Breast epithelium (tissue), 4 donors: Measurements from ENCODE around the gene NR6A1. TPM values are rescaled to one million over a fixed set of nuclear protein-coding genes. Genes with fewer than 3 reads are reported as not detected.

ENCODE experiments used
- DNase-seq, 2 donors: peaks; one replicate each; pipeline ENCODE4 v3.0.0-alpha.2; 2019; ENCODE audit warnings: low spot score in 2 of 2
- H3K27ac ChIP-seq, 2 donors: fragments of 200-600 bp; sonication (generic) in 1 of 2; one replicate each; pipeline ENCODE4 v1.5.1; 2016 to 2019; ENCODE audit warnings: mild to moderate bottlenecking in 1 of 2
- H3K27me3 ChIP-seq, 2 donors: fragments of 200-600 bp; sonication (generic) in 1 of 2; one replicate each; pipeline versions ENCODE4 v1.5.1 to v1.6.0; 2017 to 2019; ENCODE audit warnings: control low read depth in 1 of 2, mild to moderate bottlenecking in 1 of 2
- H3K36me3 ChIP-seq: fragments of 200-600 bp; one replicate; pipeline ENCODE4 v1.5.1; 2019
- H3K4me1 ChIP-seq, 2 donors: fragments of 200-600 bp; sonication (generic); one replicate each; pipeline ENCODE4 v1.5.1; 2016 to 2019; ENCODE audit warnings: control low read depth in 1 of 2
- H3K4me3 ChIP-seq, 3 donors: fragments of 200-600 bp; sonication (generic); 1 replicate in 2 of 3; 2 replicates in 1 of 3; pipeline ENCODE4 v1.5.1; 2016 to 2019; ENCODE audit warnings: mild to moderate bottlenecking in 3 of 3, moderate library complexity in 2 of 3
- H3K9me3 ChIP-seq, 2 donors: fragments of 200-600 bp; sonication (generic) in 1 of 2; one replicate each; pipeline ENCODE4 v1.5.1; 2016 to 2019; ENCODE audit warnings: control low read depth in 1 of 2
- POLR2A ChIP-seq: fragments of 450-650 bp; IDR thresholded peaks from one replicate; pipeline ENCODE4 v1.6.1; 2016; ENCODE audit warnings: antibody characterized with exemption, mild to moderate bottlenecking, moderate library complexity
- POLR2AphosphoS5 ChIP-seq, 3 donors: sonication (generic); formaldehyde crosslinking; IDR thresholded peaks; one replicate each; pipeline ENCODE4 v1.6.1; 2017; ENCODE audit warnings: antibody characterized with exemption in 3 of 3
- intact Hi-C: fragments of 100-400 bp; cut with DNase I; formaldehyde crosslinking; loops from one replicate; pipeline ENCODE4 v1.15.1; 2023; ENCODE audit warnings: low total_unique reads
- total RNA-seq, 3 donors: library from RNA; depleted of rRNA; stranded (reverse); fragments of >200 nt; gene quantifications; one replicate each; pipeline ENCODE4 v1.1.0, GENCODE V29; 2016
- TF ChIP-seq, protein P1 (sequence below), 3 donors: fragments of 450-650 bp; IDR thresholded peaks; one replicate each; pipeline ENCODE4 v1.5.1; 2016 to 2017; ENCODE audit warnings: antibody characterized with exemption in 3 of 3, mild to moderate bottlenecking in 3 of 3, moderate library complexity in 3 of 3

The NR6A1 gene
- total RNA-seq, 3 donors from 2014 or later, result 1.3 to 5.3 (median 3.9) TPM

DNA sequence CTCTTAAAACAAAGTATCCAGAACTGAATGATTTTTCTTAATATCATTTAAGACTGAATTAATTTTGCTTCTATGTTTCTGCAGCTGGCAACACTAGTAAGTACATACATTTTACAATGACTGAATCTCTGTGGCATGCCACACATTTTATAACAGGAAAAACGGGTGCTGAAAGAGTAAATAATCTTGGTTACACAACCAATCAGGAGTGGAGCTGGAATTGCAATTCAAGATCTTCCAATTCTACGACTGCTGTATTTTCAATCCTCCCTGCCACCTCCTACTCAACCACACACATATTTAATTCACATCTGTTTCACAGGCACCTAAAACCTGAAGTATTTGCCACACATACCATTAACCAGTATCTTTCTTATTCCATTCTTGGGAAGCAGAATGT lies 211.2 kb downstream of the NR6A1 start:
- TF ChIP-seq, protein P1, sequence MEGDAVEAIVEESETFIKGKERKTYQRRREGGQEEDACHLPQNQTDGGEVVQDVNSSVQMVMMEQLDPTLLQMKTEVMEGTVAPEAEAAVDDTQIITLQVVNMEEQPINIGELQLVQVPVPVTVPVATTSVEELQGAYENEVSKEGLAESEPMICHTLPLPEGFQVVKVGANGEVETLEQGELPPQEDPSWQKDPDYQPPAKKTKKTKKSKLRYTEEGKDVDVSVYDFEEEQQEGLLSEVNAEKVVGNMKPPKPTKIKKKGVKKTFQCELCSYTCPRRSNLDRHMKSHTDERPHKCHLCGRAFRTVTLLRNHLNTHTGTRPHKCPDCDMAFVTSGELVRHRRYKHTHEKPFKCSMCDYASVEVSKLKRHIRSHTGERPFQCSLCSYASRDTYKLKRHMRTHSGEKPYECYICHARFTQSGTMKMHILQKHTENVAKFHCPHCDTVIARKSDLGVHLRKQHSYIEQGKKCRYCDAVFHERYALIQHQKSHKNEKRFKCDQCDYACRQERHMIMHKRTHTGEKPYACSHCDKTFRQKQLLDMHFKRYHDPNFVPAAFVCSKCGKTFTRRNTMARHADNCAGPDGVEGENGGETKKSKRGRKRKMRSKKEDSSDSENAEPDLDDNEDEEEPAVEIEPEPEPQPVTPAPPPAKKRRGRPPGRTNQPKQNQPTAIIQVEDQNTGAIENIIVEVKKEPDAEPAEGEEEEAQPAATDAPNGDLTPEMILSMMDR (IDR thresholded peaks at IDR 0.05), result no peak
- TF ChIP-seq POLR2AphosphoS5 (IDR thresholded peaks at IDR 0.05), result no peak
- TF ChIP-seq POLR2A, result no peak
- no peak for DNase-seq
- no peaks in the 10 kb centered on the region for H3K36me3 ChIP-seq
- H3K27me3 ChIP-seq, result no peaks in the 10 kb centered on the region
- intact Hi-C loops, result loop anchor here (10.0 kb wide), 1 partner anchor 215 kb away; no protein-coding TSS in a partner anchor
- no peaks in the 10 kb centered on the region for H3K4me1 ChIP-seq
- H3K9me3 ChIP-seq, result no peaks in the 10 kb centered on the region
- H3K27ac ChIP-seq, result no peak overlapping the region
- H3K4me3 ChIP-seq, result no peak overlapping the region

DNA sequence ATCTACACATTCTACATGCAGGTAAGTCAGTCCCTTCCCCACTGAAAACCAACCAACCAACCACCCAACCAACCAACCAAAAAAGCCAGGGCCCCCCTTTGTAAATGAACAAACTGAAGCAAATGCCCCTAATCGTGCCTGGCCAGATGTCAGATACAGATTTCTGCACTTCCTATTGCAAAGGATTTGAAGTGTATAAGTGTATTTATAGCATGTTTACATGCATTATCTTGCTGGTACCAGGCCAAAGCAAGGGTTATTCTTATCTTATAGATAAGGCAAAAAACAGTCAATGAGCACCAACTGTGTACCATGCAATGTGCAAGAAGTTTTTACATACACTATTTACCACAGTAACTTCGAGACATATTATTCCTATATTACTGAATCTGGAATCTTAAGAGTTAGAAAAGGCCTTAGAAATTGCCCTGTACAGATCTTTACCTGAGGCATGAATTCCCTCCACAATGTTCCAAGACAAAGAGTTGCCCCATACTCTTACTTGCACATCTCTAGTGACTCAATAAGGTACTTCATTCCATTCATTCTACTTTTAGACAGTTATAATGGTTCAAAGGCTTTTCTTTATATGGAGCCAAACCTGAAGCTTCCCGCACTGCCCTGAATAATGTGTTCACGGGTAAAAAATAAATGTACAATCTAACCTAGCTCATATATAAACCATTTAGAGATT lies 212.2 kb downstream of the NR6A1 start:
- intact Hi-C loops, result loop anchor here (10.0 kb wide), 1 partner anchor 214 kb away; no protein-coding TSS in a partner anchor

DNA sequence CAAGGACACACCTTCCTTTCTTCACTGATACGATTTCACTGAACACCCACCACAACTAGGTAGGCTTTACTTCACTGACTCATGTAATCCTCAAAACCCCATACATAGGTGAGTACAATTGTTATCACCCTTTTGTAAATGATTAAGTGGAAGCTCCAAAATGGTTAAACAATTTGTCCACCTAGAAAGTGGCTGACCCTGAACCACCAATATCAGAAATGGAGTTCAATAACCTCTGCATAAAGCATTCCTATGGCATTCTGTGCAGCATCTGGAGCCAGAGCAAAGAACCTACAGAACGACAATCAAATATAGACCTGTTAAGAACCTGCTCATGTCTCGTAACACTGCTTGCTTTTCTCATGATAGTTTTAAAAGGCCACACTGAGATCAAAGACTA lies 213.2 kb downstream of the NR6A1 start:
- intact Hi-C loops, result loop anchor here (10.0 kb wide), 1 partner anchor 213 kb away; no protein-coding TSS in a partner anchor
- Histone ChIP-seq H3K4me3 (no peak overlapping the region), H3K36me3 (no peaks in the 10 kb centered on the region), H3K4me1 (no peaks in the 10 kb centered on the region), H3K27me3 (no peaks in the 10 kb centered on the region), H3K27ac (no peak overlapping the region), H3K9me3 (no peaks in the 10 kb centered on the region)
- DNase-seq, result no peak
- TF ChIP-seq POLR2AphosphoS5 (IDR thresholded peaks at IDR 0.05) (no peak), POLR2A (no peak)
- TF ChIP-seq, protein P1 (IDR thresholded peaks at IDR 0.05), result no peak

More for the DNA sequence above, 212.2 kb downstream of the NR6A1 start:
- no peak overlapping the region for H3K27ac ChIP-seq
- no peak overlapping the region for H3K4me3 ChIP-seq
- no peaks in the 10 kb centered on the region for H3K36me3 ChIP-seq
- H3K27me3 ChIP-seq, result no peaks in the 10 kb centered on the region
- no peaks in the 10 kb centered on the region for H3K9me3 ChIP-seq
- TF ChIP-seq POLR2A, result no peak
- TF ChIP-seq, protein P1 (IDR thresholded peaks at IDR 0.05), result no peak
- TF ChIP-seq POLR2AphosphoS5 (IDR thresholded peaks at IDR 0.05), result no peak
- H3K4me1 ChIP-seq, result no peaks in the 10 kb centered on the region
- DNase-seq, result no peak

DNA sequence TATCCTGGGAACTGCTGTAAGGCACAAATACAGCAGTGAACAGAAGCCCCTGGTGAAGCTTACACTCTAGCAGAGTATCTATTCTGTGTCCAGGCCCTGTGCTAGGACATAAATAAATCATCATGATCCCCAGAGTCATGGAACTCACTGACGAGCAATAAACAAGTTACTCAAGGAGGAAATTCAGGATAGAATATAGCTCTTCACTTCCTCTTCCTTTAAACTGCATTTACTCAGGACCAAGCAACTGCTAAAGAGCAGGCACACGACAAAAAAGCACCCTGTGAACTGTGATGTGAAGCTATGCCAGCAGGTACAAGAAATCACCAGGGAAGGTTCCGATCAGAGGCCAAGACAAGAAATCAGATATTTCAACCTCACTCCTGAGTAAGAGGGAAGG lies 216.1 kb downstream of the NR6A1 start:
- Histone ChIP-seq H3K27ac (no peak overlapping the region), H3K27me3 (no peaks in the 10 kb centered on the region), H3K36me3 (no peaks in the 10 kb centered on the region), H3K4me1 (no peaks in the 10 kb centered on the region), H3K9me3 (no peaks in the 10 kb centered on the region), H3K4me3 (no peak overlapping the region)
- TF ChIP-seq POLR2A, result no peak
- no peak for TF ChIP-seq POLR2AphosphoS5 (IDR thresholded peaks at IDR 0.05)
- TF ChIP-seq, protein P1 (IDR thresholded peaks at IDR 0.05), result no peak
- no peak for DNase-seq
- intact Hi-C loops, result loop anchor here (10.0 kb wide), 1 partner anchor 210 kb away; no protein-coding TSS in a partner anchor

DNA sequence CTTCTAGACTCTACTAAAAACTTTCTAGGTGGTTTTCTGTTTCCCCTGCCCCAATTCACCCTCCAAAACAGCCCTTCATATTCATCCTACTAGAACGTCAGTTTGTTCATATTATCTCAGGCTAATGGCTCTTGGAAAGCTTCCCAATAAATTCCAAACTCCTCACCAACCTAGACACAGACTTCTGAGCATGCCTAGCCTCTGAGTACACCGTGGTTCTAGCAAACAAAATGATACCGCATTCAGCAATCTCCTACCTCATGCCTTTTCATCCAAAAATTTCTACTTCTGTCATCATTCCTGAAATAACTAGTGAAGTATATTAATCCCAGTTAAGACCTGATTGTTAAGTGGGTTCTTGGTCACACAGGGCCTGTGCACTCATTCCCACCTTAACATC lies 217.4 kb downstream of the NR6A1 start:
- DNase-seq, result no peak

More for the DNA sequence above, 217.4 kb downstream of the NR6A1 start:
- no peaks in the 10 kb centered on the region for H3K27me3 ChIP-seq
- H3K36me3 ChIP-seq, result no peaks in the 10 kb centered on the region
- intact Hi-C loops, result loop anchor here (10.0 kb wide), 1 partner anchor 209 kb away; no protein-coding TSS in a partner anchor
- no peak overlapping the region for H3K4me3 ChIP-seq
- no peaks in the 10 kb centered on the region for H3K9me3 ChIP-seq
- H3K4me1 ChIP-seq, result no peaks in the 10 kb centered on the region
- no peak for TF ChIP-seq POLR2AphosphoS5 (IDR thresholded peaks at IDR 0.05)
- no peak for TF ChIP-seq POLR2A
- TF ChIP-seq, protein P1 (IDR thresholded peaks at IDR 0.05), result no peak
- no peak overlapping the region for H3K27ac ChIP-seq
